Occipital lobe (tissue), 2 donors: ENCODE results near the gene SETBP1. TPM values are rescaled to one million over a fixed set of nuclear protein-coding genes. Genes with fewer than 3 reads are reported as not detected.

Experiments
- DNase-seq: peaks from one replicate; lab custom pipeline; 2025; lab: John Stamatoyannopoulos, UW
- total RNA-seq: library from RNA; depleted of rRNA; stranded (reverse); fragments of >200 nt; gene quantifications from one replicate; pipeline ENCODE4 v1.2.3, GENCODE V29; 2014

The SETBP1 gene
- 52.3 TPM for total RNA-seq

- peak; percentile 46 for DNase-seq
Measured at GRCh38 chr18:44680273-44681075, at the start of gene SETBP1. Gene SETBP1, plus strand, starts transcription at chr18:44680888. Its CDS starts 20,459 bp downstream, at chr18:44701347.

DNA sequence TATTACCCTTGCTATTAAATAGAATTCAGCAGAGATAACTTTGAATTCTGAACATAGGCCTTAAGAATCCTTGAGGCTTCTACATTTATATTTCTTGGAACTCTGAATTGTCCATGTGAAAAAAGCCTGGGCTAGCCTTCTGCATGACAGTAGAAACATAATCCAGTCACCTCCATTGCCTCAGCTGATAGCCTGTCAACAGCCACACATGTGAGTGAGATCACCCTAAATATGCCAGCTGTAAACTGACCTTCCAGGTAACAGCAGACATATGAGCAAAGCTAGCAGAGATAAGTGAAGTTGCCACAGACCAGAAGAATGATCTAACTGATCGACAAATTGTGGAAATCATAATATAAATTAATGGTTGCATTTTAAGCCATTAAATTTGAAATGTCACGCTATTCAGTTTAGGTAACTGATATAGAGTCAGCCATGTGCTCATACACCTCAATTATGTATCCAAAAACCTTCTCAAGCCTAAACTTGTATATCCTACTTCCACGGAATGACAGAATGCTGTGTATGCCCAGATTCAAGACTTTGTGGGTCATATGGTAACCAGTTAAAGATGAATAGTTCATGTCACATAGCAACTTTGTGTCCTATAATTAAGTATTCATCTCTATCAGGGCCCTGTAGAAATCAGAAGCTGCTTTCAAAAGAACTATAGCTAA lies 48.1 kb upstream of the SETBP1 start:
- DNase-seq: no peak

GRCh38 chr18:44635546-44635945 lies 45.1 kb upstream of the SETBP1 start:
- DNase-seq: no peak

GRCh38 chr18:44636241-44636640 lies 44.4 kb upstream of the SETBP1 start:
- DNase-seq: no peak

DNA sequence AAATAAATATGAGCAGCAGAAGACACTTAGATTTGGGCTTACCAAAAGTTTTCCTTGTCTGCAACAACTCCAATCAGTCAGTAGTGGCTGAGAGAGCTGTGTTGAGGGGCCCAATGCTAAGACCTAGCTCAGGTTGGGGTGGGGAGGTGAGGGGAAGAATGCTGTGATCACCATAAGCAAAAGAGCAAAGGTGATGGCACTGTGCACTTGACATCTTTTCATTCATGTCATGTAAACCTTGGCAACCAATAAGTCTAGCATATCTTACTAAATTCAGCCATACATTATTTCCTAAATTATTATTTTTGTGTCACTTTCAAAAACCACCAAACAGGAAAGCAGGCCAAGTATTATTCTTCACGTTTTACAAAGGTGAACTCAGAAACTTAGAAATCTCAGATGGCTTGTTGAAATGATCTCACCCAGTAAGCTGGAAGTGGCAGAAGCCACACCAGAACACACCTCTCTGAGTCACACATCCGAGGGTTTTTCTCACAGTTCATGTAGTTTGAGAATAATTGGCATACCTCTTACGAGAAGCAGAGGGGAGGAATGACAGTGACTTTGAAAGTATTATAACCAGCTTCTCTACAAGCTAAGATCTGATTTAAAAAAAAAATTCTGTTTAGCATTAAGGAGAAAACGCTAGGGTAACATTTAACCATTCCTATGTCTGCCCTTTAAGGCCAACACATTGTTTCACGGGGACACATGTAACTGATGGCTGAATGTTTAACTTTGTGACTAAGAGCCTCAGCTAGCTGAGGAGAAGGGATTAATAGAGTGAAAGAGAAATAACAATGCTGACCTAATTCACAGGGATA lies 43.3 kb upstream of the SETBP1 start:
- no peak for DNase-seq

GRCh38 chr18:44638034-44638540 lies 42.6 kb upstream of the SETBP1 start:
- DNase-seq: no peak

- no peak for DNase-seq
Measured at GRCh38 chr18:44638811-44639210, 41.9 kb upstream of the SETBP1 start.

GRCh38 chr18:44643004-44643403 lies 37.7 kb upstream of the SETBP1 start:
- no peak for DNase-seq

GRCh38 chr18:44651478-44651877 lies 29.2 kb upstream of the SETBP1 start:
- DNase-seq: no peak

- DNase-seq: no peak
Measured at GRCh38 chr18:44651918-44652572, 28.6 kb upstream of the SETBP1 start.

GRCh38 chr18:44652722-44653121 lies 28.0 kb upstream of the SETBP1 start:
- DNase-seq: no peak

DNA sequence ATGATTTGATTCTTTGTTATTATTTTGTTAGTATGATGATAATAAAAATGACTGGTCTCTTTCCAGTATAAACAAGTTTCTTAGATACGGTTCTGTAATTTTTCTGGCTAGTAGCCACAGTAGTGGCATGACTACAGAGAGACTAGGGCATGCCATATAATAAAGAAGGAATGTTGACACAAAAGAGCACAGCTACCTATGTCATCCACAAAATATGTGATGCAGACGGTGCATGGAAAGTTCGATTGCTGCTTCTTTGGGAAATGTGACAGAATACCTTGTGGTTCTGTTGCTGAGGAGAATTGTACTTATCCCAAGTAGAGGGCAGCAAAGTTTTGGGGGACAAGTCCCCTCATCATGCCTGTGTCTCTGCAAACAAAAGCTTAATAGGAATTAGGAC lies 26.1 kb upstream of the SETBP1 start:
- no peak for DNase-seq

GRCh38 chr18:44655435-44655834 lies 25.3 kb upstream of the SETBP1 start:
- no peak for DNase-seq

GRCh38 chr18:44659771-44660170 lies 20.9 kb upstream of the SETBP1 start:
- no peak for DNase-seq

- no peak for DNase-seq
Measured at GRCh38 chr18:44668270-44668975, 12.3 kb upstream of the SETBP1 start.

DNA sequence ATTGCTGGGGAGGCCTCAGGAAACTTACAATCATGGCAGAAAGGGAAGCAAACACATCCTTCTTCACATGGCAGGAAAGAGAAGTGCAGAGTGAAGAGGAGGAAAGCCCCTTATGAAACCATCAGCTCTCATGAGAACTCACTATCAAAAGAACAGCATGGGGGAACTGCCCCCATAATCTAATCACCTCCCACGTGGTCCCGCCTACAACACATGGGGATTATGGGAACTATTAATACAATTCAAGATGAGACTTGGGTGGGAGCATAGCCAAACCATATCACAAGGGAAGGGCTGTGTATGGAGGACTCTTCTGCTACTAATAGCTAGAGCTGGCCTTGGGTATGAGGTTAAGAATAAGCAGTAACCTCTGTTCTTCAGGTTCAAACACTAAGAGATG lies 8.8 kb upstream of the SETBP1 start:
- no peak for DNase-seq

- DNase-seq: no peak
Measured at GRCh38 chr18:44672506-44672905, 8.2 kb upstream of the SETBP1 start.

- no peak for DNase-seq
Measured at GRCh38 chr18:44673256-44673880, 7.3 kb upstream of the SETBP1 start.

DNA sequence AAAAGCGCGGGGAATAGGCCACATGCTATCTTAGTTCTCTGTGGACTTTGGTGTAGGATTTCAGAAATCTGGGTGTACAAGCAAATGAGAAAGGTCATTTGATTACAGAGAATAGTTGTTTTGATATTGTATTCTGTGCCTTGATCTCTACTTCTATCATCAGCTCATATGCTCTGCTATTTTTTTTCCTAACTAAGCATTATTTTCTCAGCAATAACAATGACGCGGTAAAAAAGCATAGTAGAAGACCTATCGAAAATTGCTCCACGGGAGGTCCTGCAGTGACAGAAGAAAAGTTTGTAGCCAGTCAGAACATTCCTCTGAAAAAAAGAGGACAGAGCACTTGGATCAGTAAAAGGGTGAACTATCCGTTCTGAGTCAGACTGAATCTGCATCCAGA lies 2.8 kb upstream of the SETBP1 start:
- no peak for DNase-seq

DNA sequence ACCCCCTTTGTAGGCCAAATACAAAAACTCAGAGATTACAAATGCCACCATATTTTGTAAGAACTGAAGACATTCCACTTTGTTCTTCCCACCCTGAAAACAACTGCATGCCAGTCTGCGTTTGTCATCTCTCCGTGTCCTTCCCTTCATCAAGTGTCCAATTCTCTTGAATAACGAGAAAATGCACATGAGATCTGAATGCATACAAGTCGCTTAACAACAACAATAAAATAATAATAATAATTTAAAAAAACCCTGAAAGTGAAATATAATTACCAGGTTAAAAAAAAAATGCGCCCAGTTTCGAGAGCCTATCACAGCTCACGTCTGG lies 2.0 kb upstream of the SETBP1 start:
- DNase-seq: no peak
